Hypothalamus (tissue), 51 donors: Measurements from ENCODE around the gene U2AF1L4.
"Not testable (repeated sequence)": the region's sequence is repeated elsewhere in the genome, so short reads cannot be mapped to it uniquely, and the experiment has no call there.

ENCODE experiments used
- DNase-seq, 51 donors: peaks; one replicate each; lab custom pipeline; 2025; lab: John Stamatoyannopoulos, UW

Gene U2AF1L4

DNA sequence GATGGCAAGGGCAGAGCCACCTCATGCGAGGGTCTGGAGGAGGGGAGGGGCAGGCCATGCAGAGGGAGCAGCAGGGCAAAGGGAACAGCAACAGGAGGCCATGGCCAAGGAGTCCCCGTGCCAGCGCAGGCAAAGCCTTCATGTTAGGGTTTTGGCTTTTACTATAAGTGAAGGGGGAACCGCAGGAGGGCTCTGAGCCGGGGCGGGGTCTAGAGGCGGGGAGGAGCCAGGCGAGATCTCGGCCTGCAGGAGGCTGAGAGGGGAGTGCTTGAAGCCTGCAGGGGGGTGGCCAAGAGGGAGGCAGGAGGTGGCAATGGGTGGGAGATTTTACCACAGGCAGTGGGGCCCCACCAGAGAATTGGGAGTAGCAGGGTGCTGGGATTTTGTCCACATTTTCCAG lies 36.4 kb upstream of the U2AF1L4 start:
- no peak for DNase-seq

GRCh38 chr19:35780717-35781116 lies 35.5 kb upstream of the U2AF1L4 start:
- DNase-seq = no peak

GRCh38 chr19:35780058-35780457 lies 34.8 kb upstream of the U2AF1L4 start:
- DNase-seq = no peak

DNA sequence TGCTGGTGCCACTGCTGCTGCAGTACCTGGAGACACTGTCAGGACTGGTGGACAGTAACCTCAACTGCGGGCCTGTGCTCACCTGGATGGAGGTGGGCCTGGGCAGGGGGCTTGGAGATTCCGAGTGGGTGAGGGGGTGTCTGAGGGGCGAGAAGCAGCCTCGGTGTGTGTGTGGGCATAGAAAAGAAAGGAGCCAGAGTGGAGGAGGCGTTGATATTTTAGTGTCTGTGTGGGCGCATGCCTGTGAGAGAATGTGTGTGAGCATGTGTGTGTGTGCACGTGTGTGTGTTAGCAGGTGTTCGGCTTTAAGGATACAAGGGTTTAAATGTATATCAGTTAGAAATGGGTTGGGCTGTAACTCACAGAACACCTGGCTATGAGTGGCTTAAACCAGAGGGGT lies 33.8 kb upstream of the U2AF1L4 start:
- peak in 1 of 51 donors; percentile 13 for DNase-seq

DNA sequence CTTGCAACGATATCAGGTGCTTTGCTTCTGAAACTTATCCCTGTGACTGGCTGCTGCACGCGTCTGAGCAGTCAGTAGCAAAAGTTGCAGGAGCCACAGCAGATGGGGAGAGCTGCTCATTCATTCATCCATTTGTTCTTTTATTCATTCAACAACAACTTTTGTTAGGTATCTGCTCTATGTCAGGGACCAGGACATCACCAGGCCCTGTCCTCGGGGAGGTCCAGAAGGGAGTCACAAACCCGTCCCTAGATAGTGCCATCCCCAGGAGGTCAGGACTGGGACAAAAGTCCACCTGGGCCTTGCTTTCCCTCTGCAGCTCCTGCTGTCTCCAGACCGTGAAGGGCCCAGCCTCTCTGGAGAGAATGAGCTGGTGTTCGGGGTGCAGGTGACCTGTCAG lies 32.7 kb upstream of the U2AF1L4 start:
- no peak for DNase-seq

DNA sequence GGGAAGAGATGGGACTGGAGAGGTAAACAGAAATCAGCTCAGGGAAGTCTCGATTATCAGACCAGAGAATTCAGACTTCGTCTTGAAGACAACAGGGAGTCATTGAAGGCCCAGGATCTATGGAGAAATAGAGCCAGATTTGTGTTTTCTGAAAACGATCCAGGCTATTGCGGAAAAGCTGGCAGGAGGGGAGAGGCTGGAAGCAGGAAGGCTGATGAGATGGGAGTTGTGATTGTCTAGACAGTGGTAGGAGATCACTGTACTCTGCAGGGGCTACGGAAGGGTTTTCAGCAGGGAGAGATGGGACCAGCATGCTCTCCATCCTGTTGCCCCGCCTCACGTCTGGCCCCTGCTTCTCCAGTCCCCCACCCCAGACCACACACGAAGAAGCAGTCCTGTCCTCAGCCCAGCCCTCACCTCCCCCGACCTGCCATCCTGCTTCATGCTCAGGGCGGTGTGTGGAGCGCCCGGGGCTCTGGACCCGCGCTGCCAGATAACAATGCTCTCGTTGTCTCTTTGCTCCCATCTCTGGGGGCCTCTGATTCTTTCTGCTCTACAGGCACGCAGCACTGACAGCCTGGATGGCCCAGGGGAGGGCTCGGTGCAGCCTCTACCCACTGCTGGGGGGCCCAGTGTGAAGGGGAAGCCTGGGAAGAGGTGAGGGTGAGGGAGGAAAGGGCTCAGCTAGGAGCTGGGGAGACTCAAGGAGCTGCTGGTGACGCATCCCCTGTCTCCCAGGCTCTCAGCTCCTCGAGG lies 32.0 kb upstream of the U2AF1L4 start:
- DNase-seq = peak in 23 of 51 donors; percentile 5 to 64 (median 30)

- peak in 5 of 51 donors; percentile 9 to 49 (median 27) for DNase-seq
Observed at GRCh38 chr19:35776102-35776788, 31.0 kb upstream of the U2AF1L4 start.

- peak; percentile 58 to 99 (median 95) for DNase-seq
Observed at GRCh38 chr19:35775298-35776101, 30.3 kb upstream of the U2AF1L4 start, which contains the start of gene ARHGAP33. ARHGAP33 (plus strand) TSS chr19:35775564; CDS start chr19:35775659, 95 bp downstream.

DNA sequence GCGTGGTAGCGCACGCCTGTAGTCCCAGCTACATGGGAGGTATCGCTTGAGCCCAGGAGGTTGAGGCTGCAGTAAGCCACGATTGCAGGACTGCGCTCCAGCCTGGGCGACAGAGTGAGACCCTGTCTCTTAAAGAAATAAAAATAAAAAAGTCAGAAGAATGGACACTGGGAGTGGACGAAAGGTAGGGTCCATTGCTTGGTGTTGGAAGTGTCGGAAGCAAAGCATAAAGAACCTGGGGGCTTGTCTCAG lies 29.8 kb upstream of the U2AF1L4 start:
- no peak for DNase-seq

- DNase-seq = no peak
Observed at GRCh38 chr19:35774274-35775045, 29.2 kb upstream of the U2AF1L4 start.

DNA sequence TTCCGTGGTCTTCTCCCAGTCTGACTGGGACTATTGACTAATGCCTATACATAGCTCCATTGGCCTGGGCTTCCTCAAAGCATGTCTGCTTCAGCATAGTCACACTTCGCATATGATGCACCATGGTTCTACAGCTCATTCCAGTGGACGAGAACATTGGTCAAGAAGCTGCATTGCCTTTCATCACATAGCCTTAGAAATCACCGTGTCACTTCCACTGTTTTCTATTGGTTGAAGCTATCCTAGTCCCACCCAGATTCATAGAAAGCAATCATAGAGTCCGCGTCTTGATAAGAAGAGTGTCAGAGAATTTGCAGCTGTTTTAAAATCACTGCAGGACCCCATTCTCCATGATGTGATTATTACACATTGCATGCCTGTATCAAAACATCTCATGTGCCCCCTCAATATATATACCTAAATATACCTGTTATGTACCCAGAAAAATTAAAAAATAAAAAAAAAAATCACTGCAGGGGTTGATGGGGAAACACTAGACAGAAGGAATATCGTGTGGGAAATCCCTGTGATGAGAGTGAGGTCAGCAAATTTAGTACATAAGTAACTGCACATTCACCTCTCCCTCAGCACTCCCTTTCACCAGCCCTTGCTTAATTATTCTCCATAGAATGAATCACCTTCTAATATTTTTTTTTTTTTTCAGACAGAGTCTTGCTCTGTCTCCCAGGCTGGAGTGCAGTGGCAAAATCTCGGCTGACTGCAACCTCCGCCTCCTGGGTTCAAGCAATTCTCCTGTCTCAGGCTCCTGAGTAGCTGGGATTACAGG lies 28.0 kb upstream of the U2AF1L4 start:
- DNase-seq = no peak

GRCh38 chr19:35772362-35772761 lies 27.1 kb upstream of the U2AF1L4 start:
- not testable (repeated sequence) for DNase-seq

- no peak for DNase-seq
Observed at GRCh38 chr19:35768082-35768421, 22.8 kb upstream of the U2AF1L4 start.

- no peak for DNase-seq
Observed at GRCh38 chr19:35767288-35768081, 22.3 kb upstream of the U2AF1L4 start.

DNA sequence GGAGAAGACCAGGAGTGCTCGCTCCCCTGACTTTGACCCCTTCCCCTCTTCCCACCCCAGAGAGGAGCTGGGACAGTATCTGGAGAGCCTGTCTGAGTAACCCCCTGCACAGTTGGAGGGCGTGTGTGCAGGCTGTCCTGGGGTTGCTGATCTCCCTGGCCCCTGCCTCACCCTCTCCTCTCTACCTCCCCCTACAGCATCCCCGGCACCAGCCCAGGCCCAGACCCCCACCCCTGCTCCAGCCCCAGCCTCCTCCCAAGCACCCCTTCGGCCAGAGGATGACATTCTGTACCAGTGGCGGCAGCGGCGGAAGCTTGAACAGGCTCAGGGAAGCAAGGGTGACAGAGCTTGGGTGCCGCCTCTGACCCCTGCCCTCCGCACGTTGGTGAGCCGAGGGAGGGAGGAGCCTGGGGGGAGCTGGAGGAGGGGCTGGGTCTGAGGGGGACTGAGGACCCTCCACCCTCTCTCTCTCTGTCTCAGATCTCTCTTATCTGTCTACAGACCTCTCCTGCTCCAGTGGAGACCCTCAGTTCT lies 21.4 kb upstream of the U2AF1L4 start:
- DNase-seq = no peak

DNA sequence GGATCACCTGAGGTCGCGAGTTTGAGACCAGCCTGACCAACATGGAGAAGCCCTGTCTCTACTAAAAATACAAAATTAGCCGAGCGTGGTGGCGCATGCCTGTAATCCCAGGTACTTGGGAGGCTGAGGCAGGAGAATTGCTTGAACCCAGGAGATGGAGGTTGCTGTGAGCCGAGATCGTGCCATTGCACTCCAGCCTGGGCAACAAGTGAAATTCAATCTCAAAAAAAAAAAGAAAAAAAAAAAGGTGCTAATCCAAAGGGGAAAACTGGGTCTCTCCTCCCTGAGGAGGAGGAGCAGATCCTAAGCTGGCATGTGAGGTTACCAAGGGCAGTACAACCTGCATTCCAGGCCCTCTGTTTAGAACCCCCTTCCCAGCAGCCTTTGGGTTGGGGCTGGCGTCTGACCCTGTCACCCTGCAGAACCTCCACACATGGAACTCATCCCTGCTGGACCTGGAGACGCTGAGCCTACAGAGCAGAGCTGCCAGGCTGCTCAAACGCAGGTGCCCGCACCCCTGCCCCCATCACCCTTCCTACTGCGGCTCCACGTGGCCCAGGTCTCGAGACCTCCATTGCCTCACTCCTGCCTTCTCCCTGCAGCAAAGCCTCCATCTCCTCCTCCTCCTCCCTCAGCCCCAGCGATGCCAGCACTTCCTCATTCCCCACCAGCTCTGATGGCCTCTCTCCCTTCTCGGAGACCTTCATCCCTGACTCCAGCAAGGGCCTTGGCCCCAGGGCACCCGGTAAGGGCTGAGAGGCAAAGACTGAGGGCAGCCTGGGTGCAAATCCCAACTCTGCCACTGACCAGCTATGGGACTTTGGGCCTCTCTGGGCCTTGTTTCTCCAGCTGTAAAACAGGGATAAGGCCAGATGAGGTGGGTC lies 19.5 kb upstream of the U2AF1L4 start:
- DNase-seq = no peak

- no peak for DNase-seq
Observed at GRCh38 chr19:35760711-35761349, 15.6 kb upstream of the U2AF1L4 start.
